H1 (cell line): ENCODE measurements around the gene HOXC11. TPM values are rescaled to one million over a fixed set of nuclear protein-coding genes. Genes with fewer than 3 reads are reported as not detected.

Experiments used
- CTCF ChIA-PET: fragments of 300-600 bp; sonication (Branson Sonifier 250); formaldehyde crosslinking; loops from one replicate; lab custom pipeline; 2021; ENCODE audit not compliant: partially characterized antibody; lab: Charles Lee
- POLR2A ChIA-PET: fragments of 300-600 bp; sonication (Branson Sonifier 250); formaldehyde crosslinking; loops from one replicate; lab custom pipeline; 2021; ENCODE audit warnings: inconsistent platforms; ENCODE audit not compliant: partially characterized antibody; lab: Charles Lee
- DNase-seq, 2 experiments: peaks; one replicate each; pipeline versions ENCODE4 v3.0.0 to v3.0.0-alpha.2; 2010 to 2022; ENCODE audit warnings: low spot score in 2 of 2, low read depth in 1 of 2, mixed read lengths in 1 of 2
- FAIRE-seq: peaks from 2 replicates; lab custom pipeline; 2011; peaks lifted over from hg19 to GRCh38; lab: Jason Lieb, UNC
- H2AFZ ChIP-seq: 2 replicates; pipeline ENCODE4 v1.8.1; 2012; ENCODE audit warnings: low read length, inconsistent platforms
- H2AK5ac ChIP-seq: 2 replicates; pipeline ENCODE4 v1.6.1; 2013; ENCODE audit warnings: low read depth, low read length
- H2BK120ac ChIP-seq: replicated peaks from 2 replicates; pipeline ENCODE3; 2013; ENCODE audit warnings: low read depth, low read length, inconsistent platforms
- H2BK12ac ChIP-seq: 2 replicates; pipeline ENCODE4 v1.6.1; 2013; ENCODE audit warnings: low read depth, low read length
- H2BK15ac ChIP-seq: 2 replicates; pipeline ENCODE4 v1.6.1; 2013; ENCODE audit warnings: low read length
- H2BK20ac ChIP-seq: 2 replicates; pipeline ENCODE4 v1.6.1; 2013; ENCODE audit warnings: low read length
- H2BK5ac ChIP-seq: 2 replicates; pipeline ENCODE4 v1.6.1; 2013; ENCODE audit warnings: low read depth, low read length
- H3K14ac ChIP-seq: 2 replicates; pipeline ENCODE4 v1.6.1; 2013; ENCODE audit warnings: inconsistent platforms; ENCODE audit not compliant: insufficient read length
- H3K18ac ChIP-seq: 2 replicates; pipeline ENCODE4 v1.6.1; 2013; ENCODE audit warnings: low read length; ENCODE audit errors: extremely low read depth
- H3K23ac ChIP-seq: 2 replicates; pipeline ENCODE4 v1.6.1; 2013; ENCODE audit warnings: inconsistent platforms; ENCODE audit not compliant: insufficient read length
- H3K23me2 ChIP-seq: 2 replicates; pipeline ENCODE4 v1.6.1; 2013; ENCODE audit warnings: low read depth, low read length
- H3K27ac ChIP-seq: 2 replicates; pipeline ENCODE4 v1.6.1; 2011; ENCODE audit warnings: low read depth, low read length, inconsistent platforms
- H3K27me3 ChIP-seq, 4 experiments: replicated peaks in 1 of 4; 1 replicate in 1 of 4; 2 replicates in 3 of 4; pipeline versions ENCODE4 v1.6.1 to v1.8.1; 2011 to 2013; ENCODE audit warnings: low read length in 3 of 4, mild to moderate bottlenecking in 3 of 4, inconsistent platforms in 2 of 4, mixed read lengths in 2 of 4, moderate library complexity in 1 of 4; ENCODE audit not compliant: control insufficient read depth in 3 of 4, insufficient read depth in 3 of 4; ENCODE audit errors: extremely low read depth in 1 of 4
- H3K36me3 ChIP-seq, 4 experiments: 2 replicates each; pipeline versions ENCODE4 v1.6.1 to v1.8.1; 2011 to 2013; ENCODE audit warnings: mild to moderate bottlenecking in 4 of 4, low read length in 3 of 4, moderate library complexity in 2 of 4, control low read depth in 1 of 4, inconsistent platforms in 1 of 4; ENCODE audit not compliant: insufficient read depth in 4 of 4, control insufficient read depth in 2 of 4
- H3K4ac ChIP-seq: replicated peaks from 2 replicates; pipeline ENCODE3; 2013; ENCODE audit warnings: low read length, low read depth, mixed read lengths, inconsistent platforms; ENCODE audit not compliant: insufficient read length
- H3K4me1 ChIP-seq, 4 experiments: replicated peaks in 1 of 4; 1 replicate in 1 of 4; 2 replicates in 3 of 4; pipeline versions ENCODE4 v1.6.1 to v1.8.1; 2011 to 2013; ENCODE audit warnings: low read length in 3 of 4, inconsistent platforms in 2 of 4, mixed read lengths in 1 of 4; ENCODE audit not compliant: insufficient read depth in 4 of 4, control insufficient read depth in 3 of 4
- H3K4me2 ChIP-seq, 2 experiments: 2 replicates each; pipeline versions ENCODE4 v1.6.1 to v1.8.1; 2011 to 2013; ENCODE audit warnings: low read depth in 2 of 2, low read length in 2 of 2, control low read depth in 1 of 2, inconsistent platforms in 1 of 2, mild to moderate bottlenecking in 1 of 2; ENCODE audit not compliant: insufficient read depth in 1 of 2
- H3K4me3 ChIP-seq, 4 experiments: fragments of 200-600, 300-600 bp in 1 of 4; sonication (generic), shearing (Covaris generic), sonication (Bioruptor Twin) in 1 of 4; 2 replicates each; pipeline versions ENCODE4 v1.5.1 to v1.8.1; 2011 to 2016; ENCODE audit warnings: low read length in 4 of 4, low read depth in 3 of 4, control low read depth in 2 of 4, inconsistent platforms in 2 of 4, mild to moderate bottlenecking in 2 of 4, mixed read lengths in 1 of 4, moderate library complexity in 1 of 4; ENCODE audit not compliant: insufficient read depth in 2 of 4; ENCODE audit errors: extremely low read depth in 1 of 4
- H3K56ac ChIP-seq: replicated peaks from 2 replicates; pipeline ENCODE3; 2013; ENCODE audit warnings: low read depth, mild to moderate bottlenecking, mixed read lengths, low read length, inconsistent platforms; ENCODE audit not compliant: insufficient read length
- H3K79me1 ChIP-seq: 2 replicates; pipeline ENCODE4 v1.6.1; 2013; ENCODE audit warnings: low read depth, low read length, control low read depth
- H3K79me2 ChIP-seq, 2 experiments: 2 replicates each; pipeline versions ENCODE4 v1.6.1 to v1.8.1; 2012 to 2013; ENCODE audit warnings: low read length in 2 of 2, mild to moderate bottlenecking in 2 of 2, inconsistent platforms in 1 of 2; ENCODE audit not compliant: insufficient read depth in 2 of 2, control insufficient read depth in 1 of 2
- H3K9ac ChIP-seq, 4 experiments: replicated peaks in 1 of 4; 1 replicate in 1 of 4; 2 replicates in 3 of 4; pipeline versions ENCODE4 v1.6.1 to v1.8.1; 2011 to 2013; ENCODE audit warnings: low read depth in 3 of 4, low read length in 3 of 4, control low read depth in 2 of 4, mild to moderate bottlenecking in 2 of 4, moderate library complexity in 2 of 4, inconsistent platforms in 1 of 4; ENCODE audit errors: extremely low read depth in 1 of 4
- H3K9me3 ChIP-seq, 2 experiments: 2 replicates each; pipeline versions ENCODE4 v1.6.1 to v1.8.1; 2012 to 2013; ENCODE audit warnings: mild to moderate bottlenecking in 2 of 2, moderate library complexity in 2 of 2, control low read depth in 1 of 2, inconsistent platforms in 1 of 2, low read depth in 1 of 2, low read length in 1 of 2, mixed read lengths in 1 of 2; ENCODE audit not compliant: insufficient read depth in 2 of 2
- H4K20me1 ChIP-seq, 2 experiments: replicated peaks in 1 of 2; 2 replicates each; pipeline versions ENCODE3 to v1.8.1; 2011 to 2013; ENCODE audit warnings: inconsistent platforms in 2 of 2, low read length in 2 of 2, mild to moderate bottlenecking in 1 of 2; ENCODE audit not compliant: insufficient read depth in 2 of 2, control insufficient read depth in 1 of 2
- H4K5ac ChIP-seq: 2 replicates; pipeline ENCODE4 v1.6.1; 2013; ENCODE audit warnings: low read length, low read depth, mixed read lengths, inconsistent platforms; ENCODE audit not compliant: insufficient read length
- H4K8ac ChIP-seq: 2 replicates; pipeline ENCODE4 v1.8.0; 2013; ENCODE audit warnings: mild to moderate bottlenecking, moderate library complexity, low read length, inconsistent platforms; ENCODE audit not compliant: insufficient read depth; ENCODE audit errors: extremely low read depth
- H4K91ac ChIP-seq: replicated peaks from 2 replicates; pipeline ENCODE3; 2013; ENCODE audit warnings: low read length, mixed read lengths, inconsistent platforms; ENCODE audit not compliant: insufficient read length
- CBX8 ChIP-seq: fragments of 300-800, 300-1000 bp; sonication (generic); IDR thresholded peaks from 2 replicates; pipeline ENCODE4 v1.7.1; 2016; ENCODE audit warnings: low read depth, low read length, borderline replicate concordance
- RBBP5 ChIP-seq: IDR thresholded peaks from 2 replicates; pipeline ENCODE4 v1.7.1; 2012; ENCODE audit warnings: low read depth, mild to moderate bottlenecking, inconsistent platforms, low read length, moderate library complexity, borderline replicate concordance
- SUZ12 ChIP-seq: fragments of 200-600 bp; sonication (generic); IDR thresholded peaks from 2 replicates; pipeline ENCODE4 v1.6.1; 2012; ENCODE audit warnings: mild to moderate bottlenecking, inconsistent platforms, low read length, moderate library complexity, mixed read lengths
- WGBS, 2 experiments: shearing (Covaris generic) in 1 of 2; methylation state at CpG; one replicate each; pipeline versions ENCODE4 v1.1.6 to v1.1.7; 2013 to 2015; ENCODE audit warnings: low lambda C conversion rate in 2 of 2, mixed read lengths in 2 of 2, inconsistent platforms in 1 of 2, low coverage in 1 of 2, missing lambda C conversion rate in 1 of 2; ENCODE audit not compliant: insufficient replicate concordance in 2 of 2, insufficient coverage in 1 of 2, insufficient read length in 1 of 2; ENCODE audit errors: extremely low coverage in 1 of 2, missing lambda C conversion rate in 1 of 2; 5-methylcytosine and 5-hydroxymethylcytosine counted together
- polyA plus RNA-seq, 7 experiments: library from polyadenylated mRNA; depleted of rRNA in 3 of 7; stranded (reverse) in 5 of 7; unstranded in 2 of 7; fragments of >200 nt in 5 of 7; fragments of 200-250 nt in 2 of 7; gene quantifications; 1 replicate in 5 of 7; 2 replicates in 1 of 7; 4 replicates in 1 of 7; pipeline versions ENCODE4 v1.2.1 to v1.2.3, GENCODE V29; 2011 to 2013; ENCODE audit warnings: missing spikeins in 2 of 7, mixed read lengths in 2 of 7
- total RNA-seq: library from RNA; stranded (reverse); fragmentation: NEBNext Ultra II Directional; extraction: Animal tissue kit (Norgen Biotek cat#: 25700); gene quantifications from 2 replicates; pipeline ENCODE4 v1.2.1, GENCODE V29; 2021

HOXC11 gene
- total and polyA plus RNA-seq, 2 of the 8 experiments (the other 6 are each of a cell fraction or from before 2014, with no cell fraction given): not detected

- no peak overlapping the region for H3K9ac ChIP-seq
- H3K4ac ChIP-seq: no peak overlapping the region
- H3K36me3 ChIP-seq: peaks cover 0 to 11% (median 0%) of the 10 kb centered on the region in 4 experiments; a peak in 1 of 8 replicates
- no peak for DNase-seq
- WGBS, 2 experiments: 9 to 100% methylated on average over 1 to 10 of the region's 10 CpGs
- no peak overlapping the region for H2BK15ac ChIP-seq
- no peak overlapping the region for H2AFZ ChIP-seq
- H2AK5ac ChIP-seq: no peak overlapping the region
- no peak overlapping the region for H3K27ac ChIP-seq
- ChIA-PET POLR2A (interaction anchor here (1.2 kb wide), 1 partner anchor 16 kb away, joined by 4 read pairs; no protein-coding TSS in a partner anchor), CTCF (interaction anchor here (1.1 to 5.6 kb wide), 4 partner anchors 9 to 200 kb away, joined by 3 to 40 read pairs (median 4); partner anchors contain the start of gene HOXC10)
- H2BK120ac ChIP-seq: no peak overlapping the region
- H3K18ac ChIP-seq: no peak overlapping the region
- peaks cover 100% of the 10 kb centered on the region in 4 experiments for H3K27me3 ChIP-seq
- peaks cover 0 to 10% (median 4%) of the 10 kb centered on the region in 4 experiments; a peak in 3 of 7 replicates for H3K4me1 ChIP-seq
- no peak overlapping the region for H3K14ac ChIP-seq
- peaks cover 29 to 60% of the 10 kb centered on the region in 2 experiments for H4K20me1 ChIP-seq
- H4K5ac ChIP-seq: no peak overlapping the region
- no peak overlapping the region; the same call in 1 of the 2 replicates for H2BK12ac ChIP-seq
- no peak overlapping the region for H4K8ac ChIP-seq
- H3K4me2 ChIP-seq: peak overlapping the region in 1 of 2 experiments; percentile 19; a peak in 1 of 4 replicates
- no peak overlapping the region for H2BK5ac ChIP-seq
- H3K23me2 ChIP-seq: no peaks in the 10 kb centered on the region
- H3K56ac ChIP-seq: no peak overlapping the region
- no peak for FAIRE-seq
- no peak overlapping the region for H4K91ac ChIP-seq
- TF ChIP-seq SUZ12: peak; percentile 65
- no peak for TF ChIP-seq RBBP5
- peak; percentile 80; the same call in 1 of the 2 replicates for TF ChIP-seq CBX8
- TF ChIP-seq, all 59 proteins: peak for 2
- Histone ChIP-seq H3K4me3 (peak overlapping the region in 1 of 4 experiments; percentile 13; a peak in 1 of 8 replicates), H3K23ac (no peak overlapping the region), H3K79me1 (no peaks in the 10 kb centered on the region), H3K9me3 (no peaks in the 10 kb centered on the region; a peak in 1 of 4 replicates), H2BK20ac (no peak overlapping the region), H3K79me2 (no peaks in the 10 kb centered on the region)
Measured at GRCh38 chr12:53955776-53956250, 17.1 kb upstream of the HOXC11 start.
